Measurements from ENCODE around the gene TUSC1. TPM values are rescaled to one million over a fixed set of nuclear protein-coding genes. Genes with fewer than 3 reads are reported as not detected.

The TUSC1 gene
- 15.1 and 19.0 TPM in 2 replicates for total RNA-seq (2014; rRNA removed)
- Bru-seq, nascent RNA, result percentile 56 among the genes with signal in this experiment
- BruChase-seq, experiment 1, labeled RNA remaining after a 6-hour chase, result percentile 87 among the genes with signal in this experiment
- BruChase-seq, experiment 2, labeled RNA remaining after a 2-hour chase, result percentile 81 among the genes with signal in this experiment
- long read RNA-seq, transcript TUSC1-201 (1 exons, 2,052 nt), result major isoform, 53 of 54 reads
- long read RNA-seq, partial matches to known transcripts, result 0 of 54 reads
- long read RNA-seq, other reads (novel, unspliced or antisense), result 1 of 54 reads

- CTCF ChIA-PET, result no interaction called here
- peak within 1 kb of the TSS; percentile 90 for H3K9ac ChIP-seq (ENCODE audit: low read length)
- H3K27me3 ChIP-seq (ENCODE audit: low read length), result no peaks in the 10 kb centered on the region
- peak within 1 kb of the TSS; percentile 68 for H3K27ac ChIP-seq (ENCODE audit: low read length)
- TF ChIP-seq EZH2phosphoT487 (IDR thresholded peaks at IDR 0.05; ENCODE audit: borderline replicate concordance, low read length) (no peak), CTCF (conservative IDR thresholded peaks at IDR 0.05; ENCODE audit: low read depth, low read length) (no peak), EZH2 (IDR thresholded peaks at IDR 0.05; ENCODE audit: low read length, unreplicated experiment) (no peak)
- H3K9me2 ChIP-seq (replicated peaks; ENCODE audit: low read length), result no peaks in the 10 kb centered on the region
- no peaks in the 10 kb centered on the region for H3F3A ChIP-seq (ENCODE audit: low read length, unreplicated experiment)
- H4K20me1 ChIP-seq (ENCODE audit: low read length), result no peaks in the 10 kb centered on the region
- no TSS peak for BruUV-seq (replicated peaks)
- POLR2A ChIA-PET (ENCODE audit: unreplicated experiment), result interaction anchor here (0.5 kb wide), 1 partner anchor 1200 kb away, joined by 4 read pairs; no protein-coding TSS in a partner anchor
- H2AFZ ChIP-seq (ENCODE audit: low read length), result peak within 1 kb of the TSS; percentile 94
- intact Hi-C loops (cut with micrococcal nuclease), result no loop called here
- peaks cover 13% of the 10 kb centered on the region for H3K4me1 ChIP-seq (ENCODE audit: insufficient read depth, low read length)
- ATAC-seq (peak; percentile 75), DNase-seq (peak; percentile 72)
- no peaks in the 10 kb centered on the region for H3K79me2 ChIP-seq (ENCODE audit: low read length)
- H3K4me2 ChIP-seq (ENCODE audit: low read length), result peak within 1 kb of the TSS; percentile 96
- H3K9me3 ChIP-seq (ENCODE audit: low read length), result no peaks in the 10 kb centered on the region
- H3K4me3 ChIP-seq (ENCODE audit: low read length), result peak within 1 kb of the TSS; percentile 77
- no peaks in the 10 kb centered on the region for H3K36me3 ChIP-seq (ENCODE audit: low read depth, low read length)
Observed at GRCh38 chr9:25678147-25678666, at the start of gene TUSC1. TSS of gene TUSC1 (minus strand) at chr9:25678444. CDS start at chr9:25678312, 132 bp downstream.

- H3K4me1 ChIP-seq (ENCODE audit: insufficient read depth, low read length), result no peaks in the 10 kb centered on the region
- no peaks in the 10 kb centered on the region for H3K36me3 ChIP-seq (ENCODE audit: low read depth, low read length)
- no peaks in the 10 kb centered on the region for H3K9me2 ChIP-seq (replicated peaks; ENCODE audit: low read length)
- DNase-seq, result no peak
- no TSS peak for BruUV-seq (replicated peaks)
- H3K9ac ChIP-seq (ENCODE audit: low read length), result no peak overlapping the region
- no peak overlapping the region for H3K4me2 ChIP-seq (ENCODE audit: low read length)
- ChIA-PET POLR2A (ENCODE audit: unreplicated experiment) (no interaction called here), CTCF (no interaction called here)
- no peak for TF ChIP-seq EZH2 (IDR thresholded peaks at IDR 0.05; ENCODE audit: low read length, unreplicated experiment)
- no peak for TF ChIP-seq EZH2phosphoT487 (IDR thresholded peaks at IDR 0.05; ENCODE audit: borderline replicate concordance, low read length)
- TF ChIP-seq CTCF (conservative IDR thresholded peaks at IDR 0.05; ENCODE audit: low read depth, low read length), result no peak
- H3K79me2 ChIP-seq (ENCODE audit: low read length), result no peaks in the 10 kb centered on the region
- no peaks in the 10 kb centered on the region for H3K9me3 ChIP-seq (ENCODE audit: low read length)
- no peak overlapping the region for H2AFZ ChIP-seq (ENCODE audit: low read length)
- H4K20me1 ChIP-seq (ENCODE audit: low read length), result no peaks in the 10 kb centered on the region
- no peak overlapping the region for H3K27ac ChIP-seq (ENCODE audit: low read length)
- no peaks in the 10 kb centered on the region for H3F3A ChIP-seq (ENCODE audit: low read length, unreplicated experiment)
- no peak for ATAC-seq
- H3K27me3 ChIP-seq (ENCODE audit: low read length), result no peaks in the 10 kb centered on the region
- H3K4me3 ChIP-seq (ENCODE audit: low read length), result no peak overlapping the region
- intact Hi-C loops (cut with micrococcal nuclease), result no loop called here
Observed at GRCh38 chr9:25726871-25727410, 48.7 kb upstream of the TUSC1 start.

GRCh38 chr9:25724424-25724823 is 46.2 kb upstream of the TUSC1 start:
- no TSS peak for BruUV-seq (replicated peaks)
- Histone ChIP-seq H3K79me2 (ENCODE audit: low read length) (no peaks in the 10 kb centered on the region), H3K4me2 (ENCODE audit: low read length) (no peak overlapping the region), H3K9me2 (replicated peaks; ENCODE audit: low read length) (no peaks in the 10 kb centered on the region), H4K20me1 (ENCODE audit: low read length) (no peaks in the 10 kb centered on the region), H3F3A (ENCODE audit: low read length, unreplicated experiment) (no peaks in the 10 kb centered on the region), H3K27ac (ENCODE audit: low read length) (no peak overlapping the region), H3K27me3 (ENCODE audit: low read length) (no peaks in the 10 kb centered on the region), H2AFZ (ENCODE audit: low read length) (no peak overlapping the region), H3K4me1 (ENCODE audit: insufficient read depth, low read length) (no peaks in the 10 kb centered on the region), H3K9me3 (ENCODE audit: low read length) (no peaks in the 10 kb centered on the region), H3K36me3 (ENCODE audit: low read depth, low read length) (no peaks in the 10 kb centered on the region), H3K9ac (ENCODE audit: low read length) (no peak overlapping the region), H3K4me3 (ENCODE audit: low read length) (no peak overlapping the region)
- TF ChIP-seq EZH2 (IDR thresholded peaks at IDR 0.05; ENCODE audit: low read length, unreplicated experiment), result no peak
- no peak for TF ChIP-seq EZH2phosphoT487 (IDR thresholded peaks at IDR 0.05; ENCODE audit: borderline replicate concordance, low read length)
- no peak for TF ChIP-seq CTCF (conservative IDR thresholded peaks at IDR 0.05; ENCODE audit: low read depth, low read length)
- DNase-seq, result peak; percentile 3
- CTCF ChIA-PET, result no interaction called here
- intact Hi-C loops (cut with micrococcal nuclease), result no loop called here
- ATAC-seq, result no peak
- POLR2A ChIA-PET (ENCODE audit: unreplicated experiment), result no interaction called here
